Esophagus squamous epithelium (tissue), 5 donors: ENCODE results near the gene MPP3. TPM values are rescaled to one million over a fixed set of nuclear protein-coding genes. Genes with fewer than 3 reads are reported as not detected.

Experiments used
- DNase-seq: peaks from one replicate; lab custom pipeline; 2025; lab: John Stamatoyannopoulos, UW
- H3K27ac ChIP-seq, 4 donors: fragments of 200-600 bp; sonication (generic); one replicate each; pipeline ENCODE4 v1.5.1; 2016 to 2019; ENCODE audit warnings: mild to moderate bottlenecking in 1 of 4
- H3K27me3 ChIP-seq, 4 donors: fragments of 200-600 bp; sonication (generic); 1 replicate in 3 of 4; 2 replicates in 1 of 4; pipeline versions ENCODE4 v1.5.1 to v1.6.0; 2017 to 2021; ENCODE audit warnings: antibody characterized with exemption in 1 of 4
- H3K36me3 ChIP-seq, 3 donors: fragments of 200-600 bp; sonication (generic); one replicate each; pipeline ENCODE4 v1.5.1; 2016 to 2019
- H3K4me1 ChIP-seq, 3 donors: fragments of 200-600 bp; sonication (generic); one replicate each; pipeline ENCODE4 v1.5.1; 2017 to 2019
- H3K4me3 ChIP-seq, 4 donors: fragments of 200-600 bp; sonication (generic); 1 replicate in 3 of 4; 2 replicates in 1 of 4; pipeline ENCODE4 v1.5.1; 2016 to 2019; ENCODE audit warnings: mild to moderate bottlenecking in 2 of 4, moderate library complexity in 1 of 4
- H3K9me3 ChIP-seq, 3 donors: fragments of 200-600 bp; sonication (generic); one replicate each; pipeline ENCODE4 v1.5.1; 2016 to 2019
- CTCF ChIP-seq, 6 experiments: fragments of 450-650 bp in 4 of 6; fragments of 200-600 bp in 2 of 6; sonication (generic) in 2 of 6; IDR thresholded peaks; one replicate each; pipeline ENCODE4 v1.5.1; 2016 to 2019; ENCODE audit warnings: antibody characterized with exemption in 6 of 6, mild to moderate bottlenecking in 4 of 6, moderate library complexity in 4 of 6
- POLR2A ChIP-seq, 4 donors: fragments of 450-650 bp; IDR thresholded peaks; one replicate each; pipeline ENCODE4 v1.6.1; 2017; ENCODE audit warnings: antibody characterized with exemption in 4 of 4, mild to moderate bottlenecking in 4 of 4, moderate library complexity in 3 of 4
- WGBS, 2 donors: methylation state at CpG; one replicate each; pipeline ENCODE4 v1.1.5; 2018; 5-methylcytosine and 5-hydroxymethylcytosine counted together
- intact Hi-C: fragments of 100-400 bp; cut with DNase I; formaldehyde crosslinking; loops from one replicate; pipeline ENCODE4 v1.15.0; 2022
- total RNA-seq, 4 donors: library from RNA; depleted of rRNA; stranded (reverse); fragments of >200 nt; gene quantifications; one replicate each; pipeline ENCODE4 v1.1.0, GENCODE V29; 2016
- donor health status: DM: yes; HTN: yes; CAD: no.

The MPP3 gene
- total RNA-seq, 4 donors from 2014 or later = 5.9 to 15.8 (median 9.0) TPM

- intact Hi-C loops = loop anchor here (10.0 kb wide), 1 partner anchor 160 kb away; no protein-coding TSS in a partner anchor
- Histone ChIP-seq H3K9me3 (no peaks in the 10 kb centered on the region), H3K27ac (no peak overlapping the region), H3K27me3 (peaks cover 0 to 66% (median 0%) of the 10 kb centered on the region in 4 donors), H3K4me1 (no peaks in the 10 kb centered on the region), H3K36me3 (no peaks in the 10 kb centered on the region), H3K4me3 (no peak overlapping the region)
- 58 to 62% methylated on average over 5 to 7 of the region's 8 CpGs for WGBS, 2 donors
- no peak for DNase-seq
- TF ChIP-seq POLR2A (IDR thresholded peaks at IDR 0.05) (no peak), CTCF (IDR thresholded peaks at IDR 0.05) (no peak)
Observed at GRCh38 chr17:43854498-43854897, 21.6 kb upstream of the MPP3 start.

GRCh38 chr17:43853546-43853945 lies 20.6 kb upstream of the MPP3 start:
- peaks cover 0 to 73% (median 0%) of the 10 kb centered on the region in 4 donors for H3K27me3 ChIP-seq
- WGBS, 2 donors = 67% methylated on average over 1 of the region's 7 CpGs

GRCh38 chr17:43852571-43852970 lies 19.6 kb upstream of the MPP3 start:
- peaks cover 0 to 63% (median 0%) of the 10 kb centered on the region in 4 donors for H3K27me3 ChIP-seq
- no peaks in the 10 kb centered on the region for H3K36me3 ChIP-seq
- no peak overlapping the region for H3K4me3 ChIP-seq
- TF ChIP-seq CTCF (IDR thresholded peaks at IDR 0.05) (no peak), POLR2A (IDR thresholded peaks at IDR 0.05) (no peak)
- no peaks in the 10 kb centered on the region for H3K4me1 ChIP-seq
- 86 to 93% methylated on average over 7 to 8 of the region's 8 CpGs for WGBS, 2 donors
- no peak for DNase-seq
- H3K9me3 ChIP-seq = no peaks in the 10 kb centered on the region
- intact Hi-C loops = loop anchor here (10.0 kb wide), 1 partner anchor 158 kb away; no protein-coding TSS in a partner anchor
- H3K27ac ChIP-seq = no peak overlapping the region

More at GRCh38 chr17:43853546-43853945, 20.6 kb upstream of the MPP3 start:
- H3K27ac ChIP-seq = no peak overlapping the region
- H3K36me3 ChIP-seq = no peaks in the 10 kb centered on the region
- TF ChIP-seq POLR2A (IDR thresholded peaks at IDR 0.05) = no peak
- no peak for TF ChIP-seq CTCF (IDR thresholded peaks at IDR 0.05)
- no peak for DNase-seq
- intact Hi-C loops = loop anchor here (10.0 kb wide), 1 partner anchor 159 kb away; no protein-coding TSS in a partner anchor
- H3K4me1 ChIP-seq = no peaks in the 10 kb centered on the region
- no peaks in the 10 kb centered on the region for H3K9me3 ChIP-seq
- no peak overlapping the region for H3K4me3 ChIP-seq

GRCh38 chr17:43849116-43849515 lies 16.2 kb upstream of the MPP3 start:
- Histone ChIP-seq H3K4me1 (peaks cover 0 to 18% (median 0%) of the 10 kb centered on the region in 3 donors), H3K9me3 (no peaks in the 10 kb centered on the region), H3K4me3 (no peak overlapping the region), H3K27me3 (peaks cover 0 to 39% (median 0%) of the 10 kb centered on the region in 4 donors), H3K36me3 (no peaks in the 10 kb centered on the region), H3K27ac (no peak overlapping the region)
- WGBS, 2 donors = 83 to 93% methylated on average over 3 of the region's 8 CpGs
- TF ChIP-seq POLR2A (IDR thresholded peaks at IDR 0.05) (no peak), CTCF (IDR thresholded peaks at IDR 0.05) (no peak)
- no peak for DNase-seq
- intact Hi-C loops = loop anchor here (5.0 kb wide), 1 partner anchor 62 kb away; no protein-coding TSS in a partner anchor

GRCh38 chr17:43848601-43849000 lies 15.7 kb upstream of the MPP3 start:
- intact Hi-C loops = loop anchor here (5.0 kb wide), 1 partner anchor 61 kb away; no protein-coding TSS in a partner anchor
- Histone ChIP-seq H3K4me1 (peaks cover 0 to 18% (median 0%) of the 10 kb centered on the region in 3 donors), H3K27ac (no peak overlapping the region), H3K4me3 (no peak overlapping the region), H3K36me3 (no peaks in the 10 kb centered on the region), H3K27me3 (peaks cover 0 to 34% (median 0%) of the 10 kb centered on the region in 4 donors), H3K9me3 (no peaks in the 10 kb centered on the region)
- no peak for TF ChIP-seq POLR2A (IDR thresholded peaks at IDR 0.05)
- no peak for TF ChIP-seq CTCF (IDR thresholded peaks at IDR 0.05)
- DNase-seq = no peak
- WGBS, 2 donors = 74 to 87% methylated on average over 6 to 7 of the region's 10 CpGs
